H4 (cell line): ENCODE measurements around the gene NAA15. TPM values are rescaled to one million over a fixed set of nuclear protein-coding genes. Genes with fewer than 3 reads are reported as not detected.
A peak's percentile ranks its signal among the peaks of the same experiment; 100 is the strongest.
"Not testable (repeated sequence)": the region's sequence is repeated elsewhere in the genome, so short reads cannot be mapped to it uniquely, and the experiment has no call there.

Source experiments
- DNase-seq: peaks from one replicate; pipeline ENCODE4 v3.0.0-alpha.2; 2015; ENCODE audit warnings: low spot score
- total RNA-seq: library from RNA; depleted of rRNA; stranded (reverse); fragments of >200 nt; shearing (Covaris generic); gene quantifications from 2 replicates; pipeline ENCODE4 v1.2.3, GENCODE V29; 2014; rRNA removed

The NAA15 gene
- total RNA-seq, 1 experiment from 2014 or later: 36.9 TPM

DNA sequence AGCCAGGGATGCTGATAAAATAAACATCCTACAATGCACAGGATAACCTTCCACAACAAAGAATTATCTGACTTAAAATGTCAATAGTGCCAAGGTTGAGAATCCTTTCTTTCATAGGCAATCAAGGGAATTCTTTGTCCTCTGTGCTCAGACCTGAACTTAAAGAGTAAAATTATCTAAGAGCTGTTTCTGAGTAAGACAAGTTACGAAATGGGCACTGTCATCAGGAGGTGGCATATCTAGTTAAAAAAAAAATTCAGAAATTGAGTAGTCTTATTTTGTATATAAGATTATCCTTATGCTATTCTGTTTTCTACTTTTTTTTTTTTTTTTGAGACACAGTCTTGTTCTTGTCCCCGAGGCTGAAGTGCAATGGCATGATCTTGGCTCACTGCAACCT, 149.3 kb downstream of the NAA15 start:
- DNase-seq: no peak

DNA sequence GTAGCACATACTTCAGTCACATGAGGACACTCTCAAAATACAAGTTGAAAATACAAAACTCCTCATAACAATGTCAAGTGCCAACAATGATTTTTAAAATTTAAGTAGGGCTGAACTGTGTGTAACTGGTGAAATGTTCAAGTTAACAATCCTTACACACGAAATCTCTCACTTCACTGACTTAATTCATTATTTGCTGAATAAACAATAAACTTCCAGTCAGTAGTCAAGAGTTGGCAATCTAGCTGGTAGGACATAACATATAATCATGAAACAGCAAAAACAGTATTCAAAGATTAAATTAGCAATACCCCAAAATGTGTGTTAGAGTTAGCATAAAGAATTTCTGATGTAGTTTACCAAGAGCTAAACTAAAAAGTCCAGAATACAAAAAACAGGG, 150.7 kb downstream of the NAA15 start:
- no peak for DNase-seq

DNA sequence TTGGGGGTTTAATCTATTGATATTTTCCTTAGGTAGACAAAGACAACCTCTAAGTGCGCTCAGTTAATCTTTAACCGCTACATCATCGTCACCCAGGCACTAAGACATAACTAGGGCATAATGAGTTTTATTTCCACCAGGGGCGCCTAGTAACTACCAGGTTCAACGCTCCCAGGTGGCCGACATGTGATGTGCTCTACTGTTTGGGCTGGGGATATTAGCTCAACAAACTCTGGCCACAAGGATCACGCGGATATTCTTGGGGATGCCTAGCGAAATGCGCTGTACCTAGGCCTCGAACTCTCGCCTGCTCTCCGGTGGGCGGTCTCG, 151.7 kb downstream of the NAA15 start:
- peak; percentile 76 for DNase-seq

DNA sequence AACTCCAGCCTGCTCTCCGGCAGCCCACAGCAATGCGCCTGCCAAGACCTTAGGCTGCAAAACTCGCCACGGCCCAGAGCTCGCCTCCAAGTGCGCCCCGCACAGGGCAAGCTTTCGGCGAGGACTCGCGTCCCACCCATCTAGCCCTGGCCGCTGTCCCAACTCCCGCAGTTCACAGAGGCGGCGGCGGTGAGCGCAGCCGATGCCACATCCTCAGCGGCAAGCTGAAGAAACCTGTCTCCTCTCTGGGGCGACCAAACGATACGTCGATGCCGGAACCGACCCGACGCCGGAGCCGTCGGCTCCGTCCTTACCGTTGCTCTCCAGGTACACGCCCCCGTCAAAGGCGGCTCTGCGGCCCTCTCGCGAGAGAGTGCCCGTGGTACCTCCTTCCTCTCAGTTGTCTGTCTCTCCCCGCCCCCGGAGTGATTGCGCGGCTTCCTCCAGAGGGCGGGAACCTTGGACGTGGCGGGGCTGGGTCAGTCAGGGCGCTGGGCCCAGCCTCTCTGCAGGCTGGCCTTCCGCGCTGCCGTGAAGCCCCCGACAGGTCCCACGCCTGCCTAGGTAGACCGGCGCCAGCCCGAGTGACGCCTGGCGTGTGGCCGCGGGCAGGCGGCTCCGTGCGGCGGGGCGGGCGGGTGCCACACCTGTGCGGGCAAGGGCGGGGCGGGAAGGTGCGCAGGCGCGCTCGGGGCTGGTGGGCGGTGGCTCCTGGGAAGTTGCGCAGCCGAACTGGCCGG, 152.2 kb downstream of the NAA15 start:
- peak; percentile 95 for DNase-seq

DNA sequence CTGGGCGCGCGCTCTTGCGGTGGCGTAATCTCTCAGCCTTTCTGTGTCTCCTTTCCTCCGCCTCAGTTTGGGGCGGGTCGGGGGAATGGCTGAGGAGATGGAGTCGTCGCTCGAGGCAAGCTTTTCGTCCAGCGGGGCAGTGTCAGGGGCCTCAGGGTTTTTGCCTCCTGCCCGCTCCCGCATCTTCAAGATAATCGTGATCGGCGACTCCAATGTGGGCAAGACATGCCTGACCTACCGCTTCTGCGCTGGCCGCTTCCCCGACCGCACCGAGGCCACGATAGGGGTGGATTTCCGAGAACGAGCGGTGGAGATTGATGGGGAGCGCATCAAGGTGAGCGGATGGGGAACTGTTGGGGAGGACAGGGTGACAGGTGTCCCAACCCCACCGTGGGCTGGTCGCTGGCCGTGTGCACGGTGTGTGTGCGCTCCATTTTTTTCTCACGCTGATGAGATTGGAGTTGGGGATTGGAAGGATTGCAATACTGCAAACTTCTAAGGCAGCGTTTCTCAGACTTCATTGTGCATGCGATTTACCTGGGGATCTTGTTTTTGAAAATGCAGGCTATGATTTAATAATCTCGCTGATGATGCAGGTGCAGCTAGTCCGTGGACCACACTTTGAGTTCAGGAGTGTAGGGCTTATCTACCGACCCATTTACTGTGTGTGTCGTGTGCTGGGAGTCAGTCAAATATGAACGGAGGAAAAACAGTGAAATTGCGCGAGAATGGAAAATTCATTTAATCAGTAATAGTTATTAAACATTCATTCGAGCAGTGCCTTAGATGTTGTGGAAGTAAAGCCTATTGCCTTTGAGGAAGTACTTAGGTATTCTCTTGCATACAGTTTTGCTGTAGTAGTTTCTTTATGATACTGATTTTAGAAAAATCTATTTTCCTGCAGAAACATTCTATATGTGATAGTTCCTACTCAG, 153.1 kb downstream of the NAA15 start, which contains the start of gene RAB33B:
Gene RAB33B (plus strand): TSS at position 11 of the 935 bp plus-strand sequence. CDS start 75 bp downstream, at position 86.
- DNase-seq: peak; percentile 84

DNA sequence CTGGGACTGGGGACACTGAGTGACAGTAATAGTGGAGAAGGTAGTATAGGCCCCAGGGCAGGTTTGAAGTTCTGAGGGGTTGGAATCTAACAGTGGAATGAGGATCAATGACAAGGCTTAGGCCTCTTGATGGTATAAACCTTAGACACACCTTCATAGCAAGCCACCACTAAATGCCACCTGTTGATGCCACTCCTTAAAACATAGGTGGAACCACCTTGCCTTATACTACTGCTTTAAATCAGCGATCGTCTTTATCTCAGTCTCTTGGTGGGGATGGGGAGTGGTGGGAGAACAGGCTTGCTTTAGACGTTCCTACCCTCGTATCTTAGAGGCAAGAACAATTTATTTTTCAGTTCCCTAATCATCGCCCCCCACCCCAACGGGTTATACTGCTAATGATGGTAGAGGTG, 153.8 kb downstream of the NAA15 start:
- DNase-seq: no peak

DNA sequence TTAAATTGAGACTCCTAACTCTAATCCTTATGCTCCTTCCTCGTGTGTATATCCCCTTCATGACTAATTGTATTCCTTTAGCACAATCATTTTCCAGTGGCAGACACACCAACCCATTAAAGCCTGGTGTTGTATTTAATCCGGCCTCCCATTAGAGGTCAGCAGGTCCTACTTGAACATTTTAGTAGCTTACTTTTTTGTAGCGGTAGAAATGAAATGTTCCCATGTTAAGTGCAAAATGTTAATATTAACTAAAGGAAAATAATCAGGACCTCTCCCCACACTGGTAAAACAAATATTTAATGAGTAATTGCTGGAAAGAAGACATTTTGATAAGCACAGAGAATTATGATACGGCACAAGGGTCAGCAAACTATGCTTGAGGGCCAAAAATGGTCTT, 156.0 kb downstream of the NAA15 start:
- no peak for DNase-seq

DNA sequence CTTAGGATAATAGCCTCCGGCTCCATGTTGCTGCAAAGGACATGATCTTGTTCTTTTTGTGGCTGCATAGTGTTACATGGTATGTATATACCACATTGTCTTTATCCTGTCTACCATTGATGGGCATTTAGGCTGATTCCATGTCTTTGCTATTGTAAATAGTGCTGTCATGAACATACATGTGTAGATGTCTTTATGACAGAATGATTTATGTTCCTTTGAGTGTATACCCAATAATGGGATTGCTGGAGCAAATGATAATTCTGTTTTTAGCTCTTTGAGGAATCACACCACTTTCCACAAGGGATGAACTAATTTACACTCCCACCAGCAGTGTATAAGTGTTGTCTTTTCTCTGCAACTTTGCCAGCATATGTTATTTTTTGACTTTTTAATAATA, 157.2 kb downstream of the NAA15 start:
- DNase-seq: no peak

DNA sequence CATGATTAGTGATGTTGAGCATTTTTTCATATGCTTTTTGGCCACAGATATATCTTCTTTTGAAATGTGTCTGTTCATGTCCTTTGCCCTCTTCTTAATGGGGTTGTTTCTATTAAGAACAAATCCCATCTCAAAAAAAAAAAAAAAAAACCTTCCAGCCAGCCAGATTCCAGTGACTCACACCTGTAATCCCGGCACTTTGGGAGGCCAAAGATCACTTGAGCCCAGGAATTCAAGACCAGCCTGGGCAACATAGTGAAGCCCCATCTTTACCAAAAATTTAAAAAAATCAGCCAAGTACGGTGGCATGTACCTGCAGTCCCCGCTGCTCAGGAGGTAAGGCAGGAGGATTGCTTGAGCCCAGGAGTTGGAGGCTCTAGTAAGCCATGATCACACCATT, 157.7 kb downstream of the NAA15 start:
- DNase-seq: no peak

DNA sequence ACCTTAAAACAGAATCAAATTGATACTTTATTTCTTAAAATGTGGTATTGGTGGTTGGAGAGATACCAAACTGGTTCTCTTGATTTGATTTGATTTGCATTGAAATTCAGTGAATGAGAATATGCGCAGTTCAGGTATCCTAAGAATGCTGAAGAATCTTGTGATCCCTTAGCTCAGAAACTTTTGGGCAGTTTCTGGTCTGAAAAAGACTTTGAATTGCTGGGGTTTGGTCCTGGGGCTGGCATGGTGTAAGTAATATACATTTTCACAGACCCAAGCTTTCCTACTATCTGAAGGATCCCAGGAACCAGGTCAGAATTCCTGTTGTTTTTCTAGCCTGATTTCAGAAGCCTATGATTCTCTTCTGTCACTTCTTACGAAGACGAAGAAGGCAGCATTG, 159.3 kb downstream of the NAA15 start:
- DNase-seq: no peak

DNA sequence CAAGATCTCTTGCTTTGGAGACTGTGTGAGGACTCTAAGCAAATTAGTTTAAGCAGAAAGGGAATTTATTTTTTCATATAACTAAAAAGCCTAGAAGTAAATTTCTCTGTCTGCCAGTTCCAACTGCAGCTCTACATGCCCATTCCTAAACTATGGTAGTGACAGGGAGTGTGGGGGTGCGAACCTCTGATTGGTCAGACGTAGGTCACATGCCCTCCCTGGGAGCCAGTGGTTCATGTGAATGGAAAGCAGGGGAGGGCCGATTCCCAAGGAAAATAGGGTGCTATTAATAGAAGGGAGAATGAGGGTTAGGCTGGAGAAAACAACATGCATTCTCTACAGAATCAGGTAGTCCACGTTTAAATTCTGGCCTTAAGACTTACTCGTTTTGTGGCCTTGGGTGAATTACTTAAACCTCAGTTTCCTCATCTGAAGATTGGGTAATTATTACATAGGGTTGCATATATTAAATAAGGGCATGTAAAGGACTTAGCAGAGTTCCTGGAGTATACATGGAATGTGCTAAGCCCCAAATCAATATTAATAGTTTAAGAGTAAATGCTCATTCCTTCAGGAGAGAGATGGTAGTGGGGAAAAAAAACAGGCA, 159.8 kb downstream of the NAA15 start:
- no peak for DNase-seq

DNA sequence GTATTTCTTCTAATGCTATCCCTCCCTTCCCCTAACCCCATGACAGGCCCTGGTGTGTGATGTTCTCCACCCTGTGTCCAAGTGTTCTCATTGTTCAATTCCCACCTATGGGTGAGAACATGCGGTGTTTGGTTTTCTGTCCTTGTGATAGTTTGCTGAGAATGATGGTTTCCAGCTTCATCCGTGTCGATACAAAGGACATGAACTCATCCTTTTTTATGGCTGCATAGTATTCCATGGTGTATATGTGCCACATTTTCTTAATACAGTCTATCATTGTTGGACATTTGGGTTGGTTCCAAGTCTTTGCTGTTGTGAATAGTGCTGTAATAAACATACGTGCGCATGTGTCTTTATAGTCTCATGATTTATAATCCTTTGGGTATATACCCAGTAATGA, 163.2 kb downstream of the NAA15 start:
- DNase-seq: not testable (repeated sequence)

DNA sequence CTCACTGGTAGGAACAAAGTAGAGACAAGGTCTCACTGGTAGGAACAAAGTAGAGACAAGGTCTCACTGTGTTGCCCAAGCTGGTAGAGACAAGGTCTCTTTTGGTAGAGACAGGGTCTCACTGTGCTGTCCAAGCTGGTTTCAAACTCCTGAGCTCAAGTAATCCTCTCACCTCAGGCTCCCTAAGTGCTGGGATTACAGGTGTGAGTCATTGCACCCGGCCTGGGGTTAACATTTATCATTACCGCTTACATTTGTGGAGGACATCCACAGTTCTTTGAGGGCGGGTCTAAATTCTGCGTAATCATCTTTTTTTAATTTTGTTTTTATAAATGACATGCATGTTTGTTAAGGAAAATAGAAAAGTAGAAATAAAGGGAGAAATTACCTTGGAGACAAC, 164.6 kb downstream of the NAA15 start:
- DNase-seq: no peak

DNA sequence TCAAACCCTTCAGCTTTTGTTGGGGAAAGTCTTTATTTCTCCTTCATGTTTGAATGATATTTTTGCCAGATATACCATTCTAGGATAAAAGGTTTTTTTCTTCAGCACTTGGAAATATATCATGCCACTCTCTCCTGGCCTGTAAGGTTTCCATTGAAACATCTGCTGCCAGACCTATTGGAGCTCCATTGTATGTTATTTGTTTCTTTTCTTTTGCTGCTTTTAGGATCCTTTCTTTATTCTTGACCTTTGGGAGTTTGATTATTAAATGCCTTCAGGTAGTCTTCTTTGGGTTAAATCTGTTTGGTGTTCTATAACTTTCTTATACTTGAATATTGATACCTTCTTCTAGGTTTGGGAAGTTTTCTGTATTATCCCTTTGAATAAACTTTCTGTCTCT, 167.5 kb downstream of the NAA15 start:
- DNase-seq: not testable (repeated sequence)

DNA sequence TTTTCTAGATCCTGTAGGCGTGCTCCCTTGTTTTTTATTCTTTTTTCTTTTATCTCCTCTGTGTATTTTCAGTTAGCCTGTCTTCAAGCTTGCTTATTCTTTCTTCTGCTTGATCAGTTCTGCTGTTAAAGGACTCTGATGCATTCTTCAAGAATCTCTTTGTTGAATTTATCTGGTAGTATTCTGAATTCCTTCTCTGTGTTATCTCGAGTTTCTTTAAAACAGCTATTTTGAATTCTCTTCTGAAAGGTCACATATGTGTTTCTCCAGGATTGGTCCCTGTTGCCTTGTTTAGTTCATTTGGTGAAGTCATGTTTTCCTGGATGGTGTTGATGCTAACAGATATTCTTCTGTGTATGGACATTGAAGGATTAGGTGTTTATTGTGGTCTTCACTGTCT, 167.9 kb downstream of the NAA15 start:
- no peak for DNase-seq

Other genes with a start within 250 kb of the NAA15 start
- 33.2 and 33.7 TPM in 2 replicates for gene ELF2, start 124.3 kb upstream of the NAA15 start, total RNA-seq
- 0.72 TPM in 1 of 2 replicates, not detected in the other for gene MGARP, start 21.3 kb upstream of the NAA15 start, total RNA-seq
- 154 and 169 TPM in 2 replicates for gene NDUFC1, start 972 bp downstream of the NAA15 start, total RNA-seq
- gene RAB33B, start 152.6 kb downstream of the NAA15 start, total RNA-seq: 4.1 and 5.7 TPM in 2 replicates